IMR-90 (cell line): ENCODE measurements around the gene FOXP1. TPM values are rescaled to one million over a fixed set of nuclear protein-coding genes. Genes with fewer than 3 reads are reported as not detected.

Experiments
- ATAC-seq: fragments of 200-7000 bp; cut with Tn5 transposase; 2 replicates; pipeline ENCODE4 v1.9.1; 2020; ENCODE audit warnings: low read depth, mild to moderate bottlenecking, moderate library complexity
- BruUV-seq: library from RNA; stranded (reverse); fragments of 400-500 nt; replicated peaks from 2 replicates; lab custom pipeline; 2021; lab: Mats Ljungman, UMichigan
- CTCF ChIA-PET: fragments of 300-600 bp; formaldehyde crosslinking; extraction: SDS; loops from one replicate; lab custom pipeline; 2021; ENCODE audit warnings: antibody characterized with exemption; lab: Yijun Ruan, JAX
- POLR2A ChIA-PET: fragments of 300-600 bp; sonication (Branson Sonifier 250); formaldehyde crosslinking; loops from one replicate; lab custom pipeline; 2022; ENCODE audit warnings: antibody characterized with exemption; ENCODE audit not compliant: unreplicated experiment; lab: Charles Lee
- DNase-seq: peaks from one replicate; pipeline ENCODE4 v3.0.0; 2013
- H2AFZ ChIP-seq: replicated peaks from 2 replicates; pipeline ENCODE3; 2013; ENCODE audit warnings: low read length, mild to moderate bottlenecking; ENCODE audit not compliant: poor library complexity
- H2AK5ac ChIP-seq: 2 replicates; pipeline ENCODE4 v1.6.1; 2013; ENCODE audit warnings: low read depth, low read length, inconsistent platforms
- H2AK9ac ChIP-seq: replicated peaks from 2 replicates; pipeline ENCODE3; 2013; ENCODE audit warnings: mild to moderate bottlenecking, low read depth, low read length, moderate library complexity; ENCODE audit not compliant: poor library complexity
- H2BK120ac ChIP-seq: 2 replicates; pipeline ENCODE4 v1.6.1; 2013; ENCODE audit warnings: low read depth, low read length, inconsistent platforms
- H2BK15ac ChIP-seq: 3 replicates; pipeline ENCODE4 v1.6.1; 2013; ENCODE audit warnings: low read depth, low read length, inconsistent platforms
- H2BK20ac ChIP-seq: 2 replicates; pipeline ENCODE4 v1.6.1; 2013; ENCODE audit warnings: low read depth, mild to moderate bottlenecking, inconsistent platforms, low read length, moderate library complexity
- H2BK5ac ChIP-seq: 2 replicates; pipeline ENCODE4 v1.6.1; 2013; ENCODE audit warnings: mild to moderate bottlenecking, low read depth, low read length, inconsistent platforms; ENCODE audit not compliant: poor library complexity, severe bottlenecking
- H3K14ac ChIP-seq: replicated peaks from 2 replicates; pipeline ENCODE4 v1.6.1; 2013; ENCODE audit warnings: low read depth, low read length, inconsistent platforms
- H3K18ac ChIP-seq: 2 replicates; pipeline ENCODE4 v1.6.1; 2013; ENCODE audit warnings: low read depth, low read length, control low read depth
- H3K23ac ChIP-seq: 2 replicates; pipeline ENCODE4 v1.6.1; 2013; ENCODE audit warnings: low read depth, low read length, inconsistent platforms
- H3K27ac ChIP-seq: 2 replicates; pipeline ENCODE4 v1.5.1; 2013; ENCODE audit warnings: mild to moderate bottlenecking, control low read depth, low read length; ENCODE audit not compliant: insufficient read depth
- H3K27me3 ChIP-seq: 2 replicates; pipeline ENCODE4 v1.6.1; 2013; ENCODE audit warnings: low read length; ENCODE audit not compliant: control insufficient read depth, insufficient read depth
- H3K36me3 ChIP-seq: 2 replicates; pipeline ENCODE4 v1.6.1; 2013; ENCODE audit warnings: low read length, mixed read lengths; ENCODE audit not compliant: control insufficient read depth, insufficient read depth
- H3K4ac ChIP-seq: 2 replicates; pipeline ENCODE4 v1.6.1; 2013; ENCODE audit warnings: low read depth, low read length, inconsistent platforms
- H3K4me1 ChIP-seq: 2 replicates; pipeline ENCODE4 v1.6.1; 2013; ENCODE audit warnings: low read length, mixed read lengths; ENCODE audit not compliant: control insufficient read depth, insufficient read depth
- H3K4me2 ChIP-seq: 2 replicates; pipeline ENCODE4 v1.6.1; 2013; ENCODE audit warnings: low read depth, mild to moderate bottlenecking, control low read depth, low read length, moderate library complexity
- H3K4me3 ChIP-seq: 2 replicates; pipeline ENCODE4 v1.5.1; 2013; ENCODE audit warnings: low read depth, mild to moderate bottlenecking, control low read depth, low read length, moderate library complexity; ENCODE audit not compliant: insufficient read depth
- H3K56ac ChIP-seq: 2 replicates; pipeline ENCODE4 v1.6.1; 2013; ENCODE audit warnings: low read length, inconsistent platforms; ENCODE audit not compliant: insufficient read depth; ENCODE audit errors: extremely low read depth
- H3K79me1 ChIP-seq, 2 experiments: 2 replicates each; pipeline ENCODE4 v1.6.1; 2013; ENCODE audit warnings: low read length in 2 of 2, inconsistent platforms in 1 of 2, low read depth in 1 of 2
- H3K9ac ChIP-seq: 2 replicates; pipeline ENCODE4 v1.6.1; 2013; ENCODE audit warnings: low read depth, low read length, control low read depth
- H3K9me1 ChIP-seq: 2 replicates; pipeline ENCODE4 v1.6.1; 2013; ENCODE audit warnings: low read length, inconsistent platforms; ENCODE audit not compliant: insufficient read depth
- H3K9me3 ChIP-seq: 2 replicates; pipeline ENCODE4 v1.6.1; 2013; ENCODE audit warnings: low read length; ENCODE audit not compliant: control insufficient read depth, insufficient read depth
- H4K20me1 ChIP-seq: 2 replicates; pipeline ENCODE4 v1.6.1; 2013; ENCODE audit warnings: low read length, inconsistent platforms; ENCODE audit not compliant: insufficient read depth
- H4K5ac ChIP-seq: 2 replicates; pipeline ENCODE4 v1.6.1; 2013; ENCODE audit warnings: mild to moderate bottlenecking, low read depth, low read length, control low read depth
- H4K8ac ChIP-seq, 2 experiments: 2 replicates each; pipeline ENCODE4 v1.6.1; 2013; ENCODE audit warnings: low read depth in 2 of 2, low read length in 2 of 2, control low read depth in 1 of 2, inconsistent platforms in 1 of 2
- H4K91ac ChIP-seq: 2 replicates; pipeline ENCODE4 v1.6.1; 2013; ENCODE audit warnings: low read depth, low read length, inconsistent platforms; ENCODE audit not compliant: insufficient read depth
- BHLHE40 ChIP-seq: fragments of 150-350 bp; IDR thresholded peaks from 2 replicates; pipeline ENCODE4 v1.6.1; 2016; ENCODE audit warnings: mild to moderate bottlenecking, low read depth, low read length
- CEBPB ChIP-seq: IDR thresholded peaks from 2 replicates; pipeline ENCODE4 v1.6.1; 2012; ENCODE audit warnings: low read depth, low read length, improper control_type of control experiment
- CHD1 ChIP-seq: IDR thresholded peaks from 2 replicates; pipeline ENCODE4 v1.6.1; 2012; ENCODE audit warnings: low read depth, low read length, improper control_type of control experiment
- FOS ChIP-seq: fragments of 150-350 bp; IDR thresholded peaks from 2 replicates; pipeline ENCODE4 v1.6.1; 2016; ENCODE audit warnings: low read depth, low read length
- MAFK ChIP-seq: IDR thresholded peaks from 2 replicates; pipeline ENCODE4 v1.6.1; 2012; ENCODE audit warnings: low read depth, low read length, improper control_type of control experiment
- MAZ ChIP-seq: IDR thresholded peaks from 2 replicates; pipeline ENCODE4 v1.6.1; 2012; ENCODE audit warnings: low read depth, mild to moderate bottlenecking, low read length, improper control_type of control experiment, moderate library complexity, borderline replicate concordance
- MXI1 ChIP-seq: IDR thresholded peaks from 2 replicates; pipeline ENCODE4 v1.6.1; 2012; ENCODE audit warnings: low read depth, mild to moderate bottlenecking, low read length, moderate library complexity, borderline replicate concordance
- NFE2L2 ChIP-seq: fragments of 150-350 bp; IDR thresholded peaks from 2 replicates; pipeline ENCODE4 v1.6.1; 2016; ENCODE audit warnings: low read depth, mild to moderate bottlenecking, low read length
- POLR2A ChIP-seq: IDR thresholded peaks from 2 replicates; pipeline ENCODE4 v1.6.1; 2012; ENCODE audit warnings: mild to moderate bottlenecking, low read depth, low read length
- RCOR1 ChIP-seq: IDR thresholded peaks from 2 replicates; pipeline ENCODE4 v1.6.1; 2012; ENCODE audit warnings: mild to moderate bottlenecking, low read length, improper control_type of control experiment; ENCODE audit not compliant: insufficient replicate concordance
- RFX5 ChIP-seq: IDR thresholded peaks from 2 replicates; pipeline ENCODE4 v1.8.0; 2012; ENCODE audit warnings: low read depth, mild to moderate bottlenecking, low read length, moderate library complexity
- SMC3 ChIP-seq: fragments of 150-350 bp; IDR thresholded peaks from 2 replicates; pipeline ENCODE4 v1.6.1; 2016; ENCODE audit warnings: low read depth, mild to moderate bottlenecking, antibody characterized with exemption, low read length, moderate library complexity
- WGBS, 2 experiments: methylation state at CpG; one replicate each; pipeline versions ENCODE4 v1.1.5 to v1.1.7; 2013; ENCODE audit warnings: missing lambda C conversion rate in 2 of 2; ENCODE audit not compliant: insufficient read length in 1 of 2; ENCODE audit errors: extremely low coverage in 2 of 2; 5-methylcytosine and 5-hydroxymethylcytosine counted together
- dilution Hi-C: fragments of 300-500 bp; cut with HindIII; formaldehyde crosslinking; loops from one replicate; pipeline ENCODE4 v1.14.3; 2018; ENCODE audit warnings: low sequenced_read_pairs; ENCODE audit not compliant: unreplicated experiment
- in situ Hi-C: fragments of 300-500 bp; cut with MboI; formaldehyde crosslinking; loops from 3 replicates; pipeline ENCODE4 v1.14.3; 2019; ENCODE audit warnings: low sequenced_read_pairs, inconsistent platforms, mixed read lengths
- intact Hi-C: fragments of 100-400 bp; cut with micrococcal nuclease; formaldehyde crosslinking; loops from 2 replicates; pipeline ENCODE4 v1.10.0; 2022
- polyA plus RNA-seq, 3 experiments: library from polyadenylated mRNA; depleted of rRNA; stranded (reverse); fragments of >200 nt; gene quantifications; 2 replicates each; pipeline ENCODE4 v1.2.3, GENCODE V29; 2012; ENCODE audit warnings: low replicate concordance in 1 of 3
- total RNA-seq: library from RNA; depleted of rRNA; stranded (reverse); fragments of >200 nt; gene quantifications from 2 replicates; pipeline ENCODE4 v1.2.3, GENCODE V29; 2012
- TF ChIP-seq, protein P1 (sequence below): fragments of 150-350 bp; IDR thresholded peaks from 2 replicates; pipeline ENCODE4 v1.6.1; 2016; ENCODE audit warnings: low read depth, mild to moderate bottlenecking, low read length, moderate library complexity, borderline replicate concordance
- TF ChIP-seq, protein P2 (sequence below): conservative IDR thresholded peaks from 2 replicates; pipeline ENCODE4 v1.5.1; 2012; ENCODE audit warnings: mild to moderate bottlenecking, low read depth, low read length, improper control_type of control experiment
- TF ChIP-seq, protein P3 (sequence below): fragments of 150-350 bp; IDR thresholded peaks from 2 replicates; pipeline ENCODE4 v1.6.1; 2017; ENCODE audit warnings: mild to moderate bottlenecking, antibody characterized with exemption, low read length, low read depth

The FOXP1 gene
- total and polyA plus RNA-seq, 2 of the 4 experiments (the other 2 are of a cell fraction): 37.0 to 132 TPM

GRCh38 chr3:71621825-71622537, 38.5 kb upstream of the FOXP1 start:
- Histone ChIP-seq H3K79me1 (no peaks in the 10 kb centered on the region), H3K18ac (no peak overlapping the region), H4K20me1 (no peaks in the 10 kb centered on the region), H2BK15ac (no peak overlapping the region), H2AK9ac (no peak overlapping the region), H2BK5ac (no peak overlapping the region), H3K56ac (no peak overlapping the region), H4K8ac (no peak overlapping the region), H4K5ac (no peak overlapping the region), H3K23ac (no peak overlapping the region), H4K91ac (no peak overlapping the region), H3K14ac (no peak overlapping the region), H2AK5ac (no peak overlapping the region), H3K9ac (no peak overlapping the region), H2BK120ac (no peak overlapping the region), H3K4me2 (no peak overlapping the region), H3K9me1 (no peaks in the 10 kb centered on the region), H3K4me3 (no peak overlapping the region), H3K4me1 (no peaks in the 10 kb centered on the region), H2BK20ac (no peak overlapping the region), H3K27me3 (peaks cover 57% of the 10 kb centered on the region), H3K36me3 (no peaks in the 10 kb centered on the region), H2AFZ (no peak overlapping the region), H3K27ac (no peak overlapping the region), H3K4ac (no peak overlapping the region), H3K9me3 (no peaks in the 10 kb centered on the region; the same call in 1 of the 2 replicates)
- CTCF ChIA-PET: no interaction called here
- DNase-seq (no peak), ATAC-seq (no peak)
- intact Hi-C loops: no loop called here
- dilution Hi-C loops: no loop called here
- no TSS peak for BruUV-seq
- POLR2A ChIA-PET: no interaction called here
- TF ChIP-seq POLR2A (no peak), MXI1 (no peak), NFE2L2 (no peak), SMC3 (no peak), MAZ (no peak), BHLHE40 (no peak), RFX5 (no peak), FOS (no peak), CHD1 (no peak), MAFK (no peak), RCOR1 (no peak), CEBPB (no peak)
- TF ChIP-seq, protein P1, sequence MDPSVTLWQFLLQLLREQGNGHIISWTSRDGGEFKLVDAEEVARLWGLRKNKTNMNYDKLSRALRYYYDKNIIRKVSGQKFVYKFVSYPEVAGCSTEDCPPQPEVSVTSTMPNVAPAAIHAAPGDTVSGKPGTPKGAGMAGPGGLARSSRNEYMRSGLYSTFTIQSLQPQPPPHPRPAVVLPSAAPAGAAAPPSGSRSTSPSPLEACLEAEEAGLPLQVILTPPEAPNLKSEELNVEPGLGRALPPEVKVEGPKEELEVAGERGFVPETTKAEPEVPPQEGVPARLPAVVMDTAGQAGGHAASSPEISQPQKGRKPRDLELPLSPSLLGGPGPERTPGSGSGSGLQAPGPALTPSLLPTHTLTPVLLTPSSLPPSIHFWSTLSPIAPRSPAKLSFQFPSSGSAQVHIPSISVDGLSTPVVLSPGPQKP: no peak
- TF ChIP-seq, protein P2, sequence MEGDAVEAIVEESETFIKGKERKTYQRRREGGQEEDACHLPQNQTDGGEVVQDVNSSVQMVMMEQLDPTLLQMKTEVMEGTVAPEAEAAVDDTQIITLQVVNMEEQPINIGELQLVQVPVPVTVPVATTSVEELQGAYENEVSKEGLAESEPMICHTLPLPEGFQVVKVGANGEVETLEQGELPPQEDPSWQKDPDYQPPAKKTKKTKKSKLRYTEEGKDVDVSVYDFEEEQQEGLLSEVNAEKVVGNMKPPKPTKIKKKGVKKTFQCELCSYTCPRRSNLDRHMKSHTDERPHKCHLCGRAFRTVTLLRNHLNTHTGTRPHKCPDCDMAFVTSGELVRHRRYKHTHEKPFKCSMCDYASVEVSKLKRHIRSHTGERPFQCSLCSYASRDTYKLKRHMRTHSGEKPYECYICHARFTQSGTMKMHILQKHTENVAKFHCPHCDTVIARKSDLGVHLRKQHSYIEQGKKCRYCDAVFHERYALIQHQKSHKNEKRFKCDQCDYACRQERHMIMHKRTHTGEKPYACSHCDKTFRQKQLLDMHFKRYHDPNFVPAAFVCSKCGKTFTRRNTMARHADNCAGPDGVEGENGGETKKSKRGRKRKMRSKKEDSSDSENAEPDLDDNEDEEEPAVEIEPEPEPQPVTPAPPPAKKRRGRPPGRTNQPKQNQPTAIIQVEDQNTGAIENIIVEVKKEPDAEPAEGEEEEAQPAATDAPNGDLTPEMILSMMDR: no peak
- TF ChIP-seq, protein P3, sequence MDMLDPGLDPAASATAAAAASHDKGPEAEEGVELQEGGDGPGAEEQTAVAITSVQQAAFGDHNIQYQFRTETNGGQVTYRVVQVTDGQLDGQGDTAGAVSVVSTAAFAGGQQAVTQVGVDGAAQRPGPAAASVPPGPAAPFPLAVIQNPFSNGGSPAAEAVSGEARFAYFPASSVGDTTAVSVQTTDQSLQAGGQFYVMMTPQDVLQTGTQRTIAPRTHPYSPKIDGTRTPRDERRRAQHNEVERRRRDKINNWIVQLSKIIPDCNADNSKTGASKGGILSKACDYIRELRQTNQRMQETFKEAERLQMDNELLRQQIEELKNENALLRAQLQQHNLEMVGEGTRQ: no peak
- in situ Hi-C loops: loop anchor here (25.0 kb wide), 1 partner anchor 910 kb away; no protein-coding TSS in a partner anchor
- WGBS, 2 experiments: no CpG with 5 or more reads among the region's 9 CpGs
